B cell (primary cell): ENCODE results near the gene ATF1.

Experiments used
- CTCF ChIP-seq: fragments of 200-600 bp; IDR thresholded peaks from one replicate; pipeline ENCODE4 v1.8.0; 2022; ENCODE audit warnings: antibody characterized with exemption, mild to moderate bottlenecking
- EZH2 ChIP-seq: IDR thresholded peaks from 2 replicates; pipeline ENCODE4 v1.6.1; 2012; ENCODE audit warnings: borderline replicate concordance, low read depth, mild to moderate bottlenecking, moderate library complexity, low read length; ENCODE audit not compliant: insufficient read depth, poor library complexity, severe bottlenecking

- no peak for TF ChIP-seq CTCF
- no peak for TF ChIP-seq EZH2
Measured at GRCh38 chr12:50739611-50740010, 24.3 kb upstream of the ATF1 start.
